ENCODE data around the gene ITGB4.

DNA sequence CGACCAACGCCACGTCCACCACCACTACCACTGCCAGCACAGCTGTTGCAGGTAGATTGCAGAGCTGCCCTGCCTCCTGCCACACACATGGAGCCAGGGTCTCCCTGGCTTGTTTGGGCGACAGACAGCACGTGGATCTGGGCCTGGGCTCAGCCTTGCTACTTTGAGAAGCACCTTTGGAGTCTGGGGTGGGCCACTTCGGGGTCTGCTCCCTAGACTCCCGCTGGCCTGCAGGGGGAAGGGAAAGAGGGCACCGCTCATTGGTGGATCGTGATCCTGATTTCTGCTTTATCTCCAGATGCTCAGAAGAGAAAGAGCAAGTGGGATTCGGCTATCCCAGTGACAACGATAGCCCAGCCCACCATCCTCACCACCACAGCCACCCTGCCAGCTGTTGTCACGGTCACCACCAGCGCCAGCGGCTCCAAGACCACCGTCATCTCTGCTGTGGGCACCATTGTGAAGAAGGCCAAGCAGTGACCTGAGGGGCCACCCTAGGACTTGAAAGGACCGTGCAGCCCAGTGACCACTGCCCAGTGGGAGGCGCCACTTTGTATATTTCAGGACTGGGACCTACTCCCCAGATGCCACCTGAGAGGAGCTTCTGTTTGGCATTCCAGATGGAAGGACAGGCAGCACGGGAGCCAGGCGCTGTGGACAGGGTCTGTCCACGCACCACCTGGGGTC lies 15.1 kb upstream of the ITGB4 start:
- TF ChIP-seq, protein P1, sequence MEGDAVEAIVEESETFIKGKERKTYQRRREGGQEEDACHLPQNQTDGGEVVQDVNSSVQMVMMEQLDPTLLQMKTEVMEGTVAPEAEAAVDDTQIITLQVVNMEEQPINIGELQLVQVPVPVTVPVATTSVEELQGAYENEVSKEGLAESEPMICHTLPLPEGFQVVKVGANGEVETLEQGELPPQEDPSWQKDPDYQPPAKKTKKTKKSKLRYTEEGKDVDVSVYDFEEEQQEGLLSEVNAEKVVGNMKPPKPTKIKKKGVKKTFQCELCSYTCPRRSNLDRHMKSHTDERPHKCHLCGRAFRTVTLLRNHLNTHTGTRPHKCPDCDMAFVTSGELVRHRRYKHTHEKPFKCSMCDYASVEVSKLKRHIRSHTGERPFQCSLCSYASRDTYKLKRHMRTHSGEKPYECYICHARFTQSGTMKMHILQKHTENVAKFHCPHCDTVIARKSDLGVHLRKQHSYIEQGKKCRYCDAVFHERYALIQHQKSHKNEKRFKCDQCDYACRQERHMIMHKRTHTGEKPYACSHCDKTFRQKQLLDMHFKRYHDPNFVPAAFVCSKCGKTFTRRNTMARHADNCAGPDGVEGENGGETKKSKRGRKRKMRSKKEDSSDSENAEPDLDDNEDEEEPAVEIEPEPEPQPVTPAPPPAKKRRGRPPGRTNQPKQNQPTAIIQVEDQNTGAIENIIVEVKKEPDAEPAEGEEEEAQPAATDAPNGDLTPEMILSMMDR (IDR thresholded peaks at IDR 0.05), result no peak
- no peak for TF ChIP-seq POLR2A (IDR thresholded peaks at IDR 0.05)
